NCI-H2171 (cell line): ENCODE results near the gene TSC22D2.

Experiments used
- DNase-seq: peaks from one replicate; lab custom pipeline; 2025; lab: John Stamatoyannopoulos, UW

The TSC22D2 gene

DNA sequence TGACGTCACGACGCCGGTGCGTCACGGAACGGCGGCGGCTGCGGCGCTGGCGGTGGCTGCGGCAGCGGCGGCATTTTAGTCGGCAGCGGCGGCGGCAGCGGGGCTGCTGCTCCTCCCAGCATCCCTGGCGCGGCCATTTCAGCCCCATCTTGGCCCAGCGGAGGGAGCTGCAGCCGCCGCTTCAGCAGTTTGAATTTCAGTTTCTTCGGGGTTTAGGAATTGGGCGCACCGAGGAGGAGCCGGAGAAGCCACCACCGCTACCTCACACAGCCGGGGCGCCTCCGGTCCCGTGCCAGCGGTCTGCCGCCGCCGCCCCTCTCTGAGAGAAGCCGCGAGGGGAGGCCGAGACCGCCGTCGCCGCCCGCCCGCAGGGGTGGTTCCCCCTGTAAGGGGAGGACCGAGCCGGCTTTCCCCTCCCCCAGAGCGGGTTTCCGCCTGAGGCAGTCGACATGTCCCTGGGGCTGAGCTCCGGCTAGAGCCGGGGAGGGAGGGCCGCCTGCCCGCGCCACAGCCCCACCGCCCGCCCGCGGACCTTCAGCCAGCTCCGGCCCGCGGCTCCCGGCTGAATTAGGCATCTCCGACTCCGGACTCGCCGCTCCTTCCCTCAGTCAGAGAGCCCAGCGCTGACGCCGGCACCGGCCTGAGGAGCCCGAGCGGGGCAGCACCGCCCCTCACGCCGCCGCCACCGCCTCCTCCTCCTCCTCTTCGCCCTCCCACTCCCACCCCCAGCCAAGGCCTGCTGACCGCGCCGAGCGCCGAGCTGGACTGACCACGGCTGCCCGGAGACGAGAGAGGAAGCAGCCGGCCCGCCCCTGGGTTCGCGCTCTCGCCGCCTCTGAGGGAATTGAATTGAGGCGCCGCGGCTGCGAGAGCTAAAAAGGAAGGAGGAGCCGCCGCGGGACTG is at the start of gene TSC22D2:
TSS of gene TSC22D2 (plus strand) at position 78 of the 904 bp plus-strand sequence. CDS start 1,053 bp downstream, outside the sequence.
- peak; percentile 94 for DNase-seq

DNA sequence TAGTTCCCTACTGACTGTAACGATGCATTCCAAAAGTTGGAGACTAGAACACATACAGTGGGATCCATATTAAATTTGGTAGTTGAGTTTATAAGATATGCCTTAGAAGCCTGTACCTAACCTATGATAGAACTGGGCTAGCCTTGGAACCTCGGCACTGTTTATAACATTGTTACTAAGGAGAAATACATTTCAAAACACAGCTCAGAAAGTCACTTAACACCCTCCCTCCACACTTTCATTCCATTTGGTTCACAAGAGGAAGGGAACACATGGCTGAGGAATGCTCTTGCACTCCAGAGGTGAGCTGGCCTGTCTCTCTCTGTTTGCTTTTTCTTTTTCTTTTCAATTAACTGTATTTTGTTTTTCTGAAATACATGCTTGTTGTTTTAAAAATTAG is 48.7 kb upstream of the TSC22D2 start:
- DNase-seq: no peak

DNA sequence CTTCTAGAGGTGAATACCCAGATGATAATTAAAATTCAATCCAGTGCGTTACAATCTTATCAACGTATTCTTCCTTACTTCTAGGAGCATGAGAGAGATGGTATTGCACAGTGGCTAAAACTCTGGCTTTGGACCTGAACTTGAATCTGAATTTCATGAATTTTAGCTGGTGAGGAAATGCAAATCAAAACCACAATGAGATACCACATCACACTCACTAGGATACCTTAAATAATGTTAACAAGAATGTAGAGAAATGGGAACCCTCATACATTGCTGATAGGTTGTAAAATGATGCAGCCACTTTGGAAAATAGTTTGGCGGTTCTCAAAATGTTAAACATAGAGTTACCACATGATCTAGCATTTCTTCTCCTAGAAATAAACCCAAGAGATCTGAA is 47.1 kb upstream of the TSC22D2 start:
- no peak for DNase-seq

DNA sequence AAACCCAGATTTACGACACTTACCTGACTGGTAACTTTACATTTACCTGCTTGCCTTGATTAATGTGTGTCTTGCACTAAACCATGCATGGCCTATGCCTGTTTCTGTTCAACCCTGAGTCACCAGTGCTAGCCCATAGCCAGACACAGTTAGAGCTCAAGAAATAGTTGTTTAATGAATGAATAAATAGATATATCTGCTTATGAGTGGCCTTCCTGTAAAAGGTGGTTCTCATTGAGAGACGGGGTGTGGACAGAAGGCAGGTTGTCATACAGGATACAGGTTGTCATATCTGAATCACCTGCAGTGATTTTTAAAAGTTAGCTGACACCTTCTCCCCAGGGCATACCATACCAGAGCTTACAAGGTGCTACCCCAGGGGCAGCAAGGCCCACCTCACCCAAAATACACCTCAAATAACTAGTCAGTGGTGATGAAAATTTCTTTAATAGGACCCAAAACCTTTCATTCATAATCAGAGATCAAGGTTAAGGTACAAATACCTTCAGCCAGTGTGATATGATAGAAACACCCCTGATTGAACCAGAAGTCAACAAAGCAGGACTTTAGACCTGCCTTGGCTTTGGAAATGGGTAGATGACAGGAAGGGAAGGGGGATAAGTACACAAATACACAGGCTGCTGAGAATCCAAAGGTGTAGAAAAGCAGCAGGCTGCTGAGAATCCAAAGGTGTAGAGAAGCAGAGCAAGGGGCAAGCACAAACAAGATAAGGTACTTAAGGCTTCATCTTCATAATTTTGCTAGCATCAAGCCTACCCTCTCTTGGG is 45.4 kb upstream of the TSC22D2 start:
- DNase-seq: no peak

DNA sequence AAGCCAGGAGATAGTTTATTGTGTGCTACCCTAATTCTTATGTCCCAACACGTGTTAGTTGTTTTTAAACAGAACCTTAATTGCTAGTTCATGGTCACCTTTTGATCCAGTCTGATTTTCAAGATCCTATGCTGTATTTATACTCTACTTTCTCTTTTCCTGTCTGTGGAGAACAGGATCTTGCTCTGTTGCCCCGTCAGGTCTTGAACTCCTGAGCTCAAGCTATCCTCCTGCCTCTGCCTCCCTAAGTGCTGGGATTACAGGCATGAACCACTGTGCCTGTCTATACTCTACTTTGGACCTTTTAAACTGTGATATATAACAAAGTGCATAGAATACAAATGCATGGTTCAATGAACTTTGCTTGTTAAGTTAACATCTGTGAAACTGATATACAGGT is 44.7 kb upstream of the TSC22D2 start:
- no peak for DNase-seq

DNA sequence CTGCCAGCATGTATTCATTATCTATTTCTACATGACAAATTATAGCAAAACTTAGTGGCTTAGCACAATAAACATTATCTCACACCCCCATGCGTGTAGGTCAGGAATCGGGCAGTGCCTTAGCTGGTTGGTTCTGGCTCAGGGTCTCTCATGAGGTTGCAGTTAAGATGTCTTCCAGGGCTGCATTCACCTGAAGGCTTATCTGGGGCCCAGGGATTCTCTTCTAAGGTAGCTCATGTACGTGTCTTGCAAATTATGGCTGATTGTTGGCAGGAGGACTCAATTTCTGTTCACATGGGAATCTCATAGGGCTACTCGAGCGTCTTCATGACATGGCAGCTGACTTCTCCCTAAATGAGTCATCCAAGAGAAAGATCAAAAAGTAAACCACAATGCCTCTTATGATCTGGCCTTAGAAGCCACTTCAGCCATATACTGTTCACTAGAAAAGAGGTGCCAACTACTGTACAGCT is 42.9 kb upstream of the TSC22D2 start:
- DNase-seq: no peak

DNA sequence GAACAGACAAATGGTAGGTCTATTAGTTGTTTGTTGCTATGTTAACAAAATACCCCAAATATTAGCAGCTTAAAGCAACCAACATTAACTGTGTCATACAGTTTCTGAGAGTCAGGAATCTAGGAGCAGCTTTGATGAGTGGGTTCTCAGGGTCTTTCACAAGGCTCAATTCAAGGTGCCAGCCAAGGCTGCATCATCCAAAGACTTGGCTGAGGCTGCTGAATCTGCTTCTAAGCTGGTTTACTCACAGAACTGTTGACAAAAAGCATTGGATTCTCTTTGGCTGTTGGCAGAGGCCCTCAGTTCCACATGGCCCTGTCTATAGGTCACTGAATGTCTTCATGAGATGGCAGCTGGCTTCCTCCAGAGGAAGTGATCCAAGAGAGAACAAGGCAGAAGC is 40.3 kb upstream of the TSC22D2 start:
- DNase-seq: no peak

DNA sequence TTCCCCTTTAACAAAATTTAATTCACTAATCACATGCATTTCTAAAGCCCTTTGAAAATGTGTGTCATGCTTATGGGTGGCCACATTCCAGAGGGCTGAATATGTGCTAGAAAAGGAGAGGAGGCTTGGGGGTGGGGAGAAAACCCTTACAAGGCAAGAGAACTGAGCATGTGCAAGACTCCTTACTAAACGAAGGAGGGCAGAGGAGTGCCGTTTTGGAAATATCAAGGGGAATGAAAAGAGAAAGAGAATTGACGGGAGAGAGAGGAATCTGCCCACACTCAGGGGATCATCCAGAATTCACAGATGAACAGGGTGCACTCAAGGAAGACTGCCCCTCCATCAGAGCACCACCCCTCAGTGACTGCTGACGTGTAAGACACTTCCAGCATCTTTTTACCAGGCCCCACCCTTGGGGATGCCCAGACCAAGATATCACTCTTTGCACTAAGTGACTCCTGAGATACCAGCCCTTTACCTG is 37.9 kb upstream of the TSC22D2 start:
- no peak for DNase-seq

DNA sequence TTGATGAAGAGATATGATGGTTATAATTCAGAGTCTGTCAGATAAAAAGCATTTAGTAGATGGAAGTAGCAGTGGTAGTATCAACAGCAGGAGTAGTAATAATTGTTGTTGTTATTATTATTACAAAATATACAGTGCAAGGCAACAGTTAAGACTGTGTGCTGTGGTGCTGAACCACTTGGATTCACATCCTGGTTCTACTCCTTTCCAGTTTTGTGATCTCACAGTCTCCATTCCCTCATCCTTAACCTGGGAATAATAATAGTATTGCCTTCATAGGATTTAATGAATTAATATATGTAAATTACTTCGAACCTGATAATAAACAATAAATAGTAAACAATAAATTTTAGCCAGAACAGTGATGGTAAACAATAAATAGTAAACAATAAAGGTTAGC is 37.1 kb upstream of the TSC22D2 start:
- no peak for DNase-seq

DNA sequence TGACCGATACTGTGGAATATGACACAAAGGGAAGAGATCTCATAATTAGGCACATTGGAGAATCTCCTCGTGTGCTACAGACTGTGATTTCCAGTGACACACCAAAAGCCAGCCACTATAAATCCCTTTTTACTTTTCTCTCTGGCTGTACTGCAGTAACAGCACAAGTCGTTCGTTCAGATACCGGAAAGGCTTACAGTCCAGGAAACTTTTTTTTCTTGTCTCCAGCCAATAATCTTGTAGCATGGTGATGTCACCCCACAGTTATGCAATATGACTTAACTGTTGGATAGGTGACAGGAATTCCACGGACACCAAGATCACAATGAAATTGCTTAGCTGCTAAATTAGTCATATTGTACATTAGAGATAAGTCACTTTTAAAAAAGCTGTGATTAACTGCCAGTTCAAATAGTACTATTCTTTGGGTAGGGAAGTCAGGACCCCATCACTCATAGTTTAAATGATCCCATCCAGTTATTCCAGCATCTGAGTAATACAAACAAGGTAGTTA is 36.3 kb upstream of the TSC22D2 start:
- no peak for DNase-seq

DNA sequence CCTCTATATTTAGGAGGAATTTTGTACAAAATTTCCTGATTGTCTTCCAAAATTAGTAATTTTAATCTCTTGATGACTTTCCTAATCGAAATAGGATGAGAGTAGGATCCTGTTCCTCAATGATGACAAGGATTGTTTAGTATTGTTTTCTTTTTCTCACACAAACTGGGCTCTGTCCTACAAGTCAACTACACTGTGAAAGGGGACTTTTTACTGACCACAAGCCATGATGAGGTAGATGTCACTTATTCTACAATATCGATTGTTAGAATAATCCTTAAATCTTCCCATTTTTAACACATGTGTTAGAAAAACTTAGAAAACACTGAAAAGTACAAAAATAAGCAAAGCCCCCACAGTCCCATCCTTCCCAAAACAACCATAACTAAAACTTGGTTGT is 35.8 kb upstream of the TSC22D2 start:
- no peak for DNase-seq

DNA sequence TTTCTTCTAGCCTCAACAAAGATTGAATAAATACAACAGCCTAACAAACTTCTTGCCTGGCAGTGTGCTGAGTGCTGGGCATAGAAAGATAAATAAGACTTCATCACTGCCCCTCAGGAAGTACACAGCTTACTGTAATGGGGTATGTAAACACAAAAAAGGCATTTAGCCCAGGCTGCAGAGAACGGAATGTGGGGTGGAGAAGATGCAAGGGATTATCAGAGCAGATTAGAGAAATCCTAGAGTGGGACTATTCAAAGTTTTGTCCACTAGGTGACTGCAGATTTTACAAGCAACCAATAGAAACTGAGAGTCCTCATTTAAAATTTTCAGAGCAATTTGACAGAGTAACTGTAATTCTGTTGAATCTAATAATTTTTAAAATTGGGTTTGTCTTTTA is 35.4 kb upstream of the TSC22D2 start:
- no peak for DNase-seq

DNA sequence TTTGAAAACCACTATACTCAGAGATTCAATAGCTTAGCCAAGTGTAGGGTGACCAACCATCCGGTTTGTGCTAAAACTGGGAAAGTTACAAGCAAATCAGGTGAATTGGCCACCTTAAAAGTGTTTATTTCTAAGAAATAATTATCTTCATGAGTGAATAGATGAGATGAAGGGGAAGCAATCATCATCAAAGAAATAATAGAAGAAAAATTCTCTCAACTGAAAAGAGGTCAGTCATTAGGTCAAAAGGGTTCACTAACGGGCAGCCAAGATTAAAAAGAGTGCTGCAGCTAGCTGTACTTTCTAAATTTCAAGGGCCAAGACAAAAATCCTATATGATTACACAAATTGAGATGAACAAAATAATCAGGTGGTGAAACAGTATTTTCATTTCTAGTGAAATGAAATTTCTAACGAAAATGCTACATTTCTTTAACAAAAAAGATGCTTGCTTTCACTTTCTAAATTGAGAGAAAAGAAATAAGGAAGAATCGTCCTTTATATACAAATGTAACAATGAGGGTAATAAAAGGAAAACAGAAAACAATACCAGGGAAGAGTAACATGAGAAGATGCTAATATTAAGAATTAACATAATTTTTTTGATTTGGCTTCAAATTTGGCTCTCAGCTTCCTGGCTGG is 34.7 kb upstream of the TSC22D2 start:
- no peak for DNase-seq

DNA sequence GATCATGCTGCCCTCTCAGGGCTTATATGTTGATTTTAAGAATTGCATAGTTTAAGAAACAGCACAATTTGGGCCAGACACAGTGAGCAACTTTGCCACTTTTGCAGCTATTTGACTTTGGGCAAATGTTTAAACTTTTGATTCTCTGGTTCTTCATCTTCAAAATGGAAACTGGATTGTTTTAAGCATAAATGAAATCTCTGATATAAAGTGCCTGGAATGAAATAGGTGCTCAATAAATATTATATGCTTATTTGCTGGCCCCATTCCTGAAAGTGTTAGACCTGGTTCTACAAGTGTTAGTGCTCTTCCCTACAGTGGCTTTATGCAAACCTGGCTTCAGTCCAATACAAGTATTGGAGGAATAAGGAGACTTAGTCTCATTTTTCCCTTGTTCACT is 33.1 kb upstream of the TSC22D2 start:
- DNase-seq: no peak

DNA sequence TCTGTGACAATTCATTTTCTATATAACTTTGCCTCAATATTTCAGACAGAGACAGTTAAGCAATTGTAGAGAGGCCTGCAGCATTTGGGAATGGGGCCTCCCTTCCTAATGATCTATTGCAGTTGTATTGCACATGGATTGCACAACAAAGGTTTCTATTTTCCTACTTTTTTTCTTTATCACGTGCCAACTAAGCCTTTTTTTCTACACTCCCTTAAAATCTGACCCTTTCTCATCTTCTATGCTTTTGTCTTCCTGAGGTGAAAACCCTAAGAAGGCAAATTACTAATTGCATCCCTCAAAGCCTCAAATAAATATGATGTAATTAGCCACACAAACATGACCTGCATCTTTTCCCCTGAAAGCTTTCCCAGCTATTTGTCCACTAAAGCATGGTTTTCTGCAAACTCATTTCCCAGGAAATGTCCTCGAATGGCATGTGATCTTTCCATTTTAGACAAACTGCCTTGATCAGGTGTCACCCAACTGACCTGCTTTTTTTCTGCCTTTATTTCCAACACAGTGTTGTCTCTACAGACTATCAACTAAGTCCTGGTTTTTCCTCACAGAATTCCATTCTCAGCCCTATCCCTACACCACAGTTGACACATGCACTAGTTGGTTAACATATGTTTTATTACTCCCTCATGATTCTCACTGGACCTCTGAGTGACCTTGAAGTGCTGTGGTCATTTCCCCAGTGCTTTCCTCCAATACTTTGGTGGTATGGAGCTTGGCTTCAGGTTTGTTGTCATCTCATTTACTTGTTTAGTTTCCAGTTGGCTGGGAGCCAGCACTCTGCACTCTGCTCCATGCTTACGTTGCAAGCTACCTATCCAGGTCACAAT is 31.9 kb upstream of the TSC22D2 start:
- peak; percentile 13 for DNase-seq

DNA sequence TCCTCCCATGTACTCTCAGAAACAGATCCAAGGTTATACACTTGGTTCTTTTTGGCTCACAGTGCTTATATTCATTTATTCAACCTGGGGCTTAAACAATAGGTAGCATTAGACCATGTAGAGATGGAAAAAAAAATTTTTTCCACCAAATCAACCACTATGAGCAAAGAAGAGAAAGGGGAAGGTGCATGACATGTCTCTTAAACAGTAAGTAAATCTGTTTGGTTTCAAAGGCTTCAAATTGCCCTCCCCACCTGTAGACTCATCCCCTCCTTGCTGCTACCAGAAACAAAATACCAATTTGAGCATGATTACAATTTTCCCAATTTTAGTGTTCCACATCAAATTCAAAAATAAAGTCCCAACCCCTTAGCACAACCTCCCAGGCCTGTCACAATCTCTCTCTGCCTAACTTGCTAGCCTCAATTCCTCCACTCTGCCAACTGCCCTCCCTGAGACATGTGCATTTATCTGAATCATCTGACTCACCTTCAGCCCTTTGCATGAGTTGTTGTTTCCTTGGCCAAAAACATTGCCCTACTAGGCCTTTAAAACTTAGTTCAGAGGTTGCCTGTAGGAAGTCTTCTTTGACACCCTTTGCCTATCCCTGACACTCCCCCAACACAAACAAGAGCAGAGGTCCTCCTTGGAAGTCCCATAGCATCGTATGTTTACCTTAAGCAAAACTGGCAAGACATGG is 30.3 kb upstream of the TSC22D2 start:
- DNase-seq: no peak

DNA sequence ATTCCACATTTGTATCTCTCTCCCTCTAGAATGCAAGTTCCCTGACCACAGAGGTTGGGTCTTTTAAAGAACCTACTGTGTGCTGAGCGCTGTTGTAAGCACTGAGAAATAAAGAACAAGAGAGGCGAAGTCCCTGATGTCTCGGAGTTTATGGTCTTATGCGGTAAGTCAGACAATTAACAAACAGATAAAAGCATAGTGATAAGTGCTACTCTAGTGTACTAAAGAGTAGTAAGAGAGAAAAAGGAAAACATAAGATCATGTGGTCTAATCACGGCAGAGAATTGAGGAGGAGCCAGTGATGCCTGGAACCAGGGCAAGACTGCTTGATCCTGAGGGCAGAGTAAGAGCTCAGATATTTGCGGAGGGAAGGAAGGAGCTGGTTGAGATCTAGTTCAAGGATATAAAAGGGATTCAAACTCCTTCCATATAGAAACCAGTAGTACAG is 29.8 kb upstream of the TSC22D2 start:
- DNase-seq: no peak

DNA sequence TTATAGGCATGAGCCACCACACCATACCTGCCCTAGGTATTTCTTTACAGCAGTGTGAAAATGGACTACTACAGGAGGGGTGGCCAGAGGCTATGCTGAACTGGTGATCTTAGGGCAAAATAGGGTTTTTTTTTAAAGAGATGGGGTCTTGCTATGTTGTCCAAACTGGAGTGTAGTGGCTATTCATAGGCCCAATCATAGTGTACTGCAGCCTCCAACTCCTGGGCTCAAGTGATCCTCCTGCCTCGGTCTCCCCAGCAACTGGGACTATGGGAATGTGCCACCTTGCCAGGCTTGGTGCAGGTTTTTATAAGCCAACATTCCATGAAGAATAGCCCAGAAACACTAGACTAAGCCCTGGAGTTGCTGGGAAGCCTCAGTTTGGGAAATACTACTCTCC is 28.6 kb upstream of the TSC22D2 start:
- no peak for DNase-seq

DNA sequence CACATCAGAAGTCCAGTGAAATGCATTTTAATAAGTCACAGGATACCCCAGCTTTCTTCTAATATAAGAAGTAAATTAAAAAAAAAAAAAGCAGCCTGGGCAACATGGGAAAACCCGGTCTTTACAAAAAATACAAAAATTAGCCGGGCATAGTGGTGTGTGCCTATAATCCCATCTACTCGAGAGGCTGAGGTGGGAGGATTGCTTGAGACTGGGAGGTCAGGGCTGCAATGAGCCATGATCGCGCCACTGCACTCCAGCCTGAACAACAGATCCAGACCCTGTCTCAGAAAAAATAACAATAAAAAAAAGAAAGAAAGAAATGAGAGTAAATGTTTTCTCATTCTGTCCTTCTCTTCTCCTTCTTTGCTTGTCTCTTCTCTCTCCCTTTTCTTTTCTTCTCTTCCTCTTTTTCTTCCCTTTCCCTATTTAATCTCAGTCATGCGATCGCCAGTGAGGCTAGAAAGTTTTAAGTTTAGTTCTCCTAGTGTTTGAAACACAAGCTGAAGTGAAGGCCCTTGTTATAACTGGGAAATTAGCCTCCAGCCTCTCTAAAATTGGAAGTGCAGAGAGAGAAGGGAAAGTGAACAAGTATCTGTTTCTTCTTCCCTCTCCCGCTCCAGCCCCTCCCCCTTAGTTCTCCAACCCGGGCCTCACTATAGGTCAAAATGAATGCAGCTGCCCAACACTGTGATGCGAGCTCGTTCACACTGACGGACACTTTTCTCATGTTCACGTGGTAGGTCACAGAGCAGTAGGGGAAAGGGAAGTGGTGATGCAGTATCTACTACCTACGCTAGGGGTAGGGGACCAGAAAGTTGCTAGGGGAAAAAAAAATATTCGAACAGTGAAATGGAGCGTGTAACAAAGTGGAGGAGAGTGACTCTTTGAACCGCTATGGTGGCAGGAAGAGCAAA is 23.5 kb upstream of the TSC22D2 start:
- no peak for DNase-seq
